Activated naive CD8-positive, alpha-beta T cell treated with anti-CD3 and anti-CD28 coated beads, Interleukin-2, amount 50 U/mL, for 16 hours (primary cell): ENCODE measurements around the gene POLR1G.

Experiments used
- DNase-seq: peaks from one replicate; pipeline ENCODE4 v3.0.0-alpha.2; 2020; ENCODE audit warnings: low read depth, low spot score

POLR1G gene, protein sequence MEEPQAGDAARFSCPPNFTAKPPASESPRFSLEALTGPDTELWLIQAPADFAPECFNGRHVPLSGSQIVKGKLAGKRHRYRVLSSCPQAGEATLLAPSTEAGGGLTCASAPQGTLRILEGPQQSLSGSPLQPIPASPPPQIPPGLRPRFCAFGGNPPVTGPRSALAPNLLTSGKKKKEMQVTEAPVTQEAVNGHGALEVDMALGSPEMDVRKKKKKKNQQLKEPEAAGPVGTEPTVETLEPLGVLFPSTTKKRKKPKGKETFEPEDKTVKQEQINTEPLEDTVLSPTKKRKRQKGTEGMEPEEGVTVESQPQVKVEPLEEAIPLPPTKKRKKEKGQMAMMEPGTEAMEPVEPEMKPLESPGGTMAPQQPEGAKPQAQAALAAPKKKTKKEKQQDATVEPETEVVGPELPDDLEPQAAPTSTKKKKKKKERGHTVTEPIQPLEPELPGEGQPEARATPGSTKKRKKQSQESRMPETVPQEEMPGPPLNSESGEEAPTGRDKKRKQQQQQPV

GRCh38 chr19:45406226-45407090, at the start of gene POLR1G:
Gene POLR1G (plus strand): TSS chr19:45406644. CDS start chr19:45406697, 53 bp downstream.
- peak; percentile 61 for DNase-seq

DNA sequence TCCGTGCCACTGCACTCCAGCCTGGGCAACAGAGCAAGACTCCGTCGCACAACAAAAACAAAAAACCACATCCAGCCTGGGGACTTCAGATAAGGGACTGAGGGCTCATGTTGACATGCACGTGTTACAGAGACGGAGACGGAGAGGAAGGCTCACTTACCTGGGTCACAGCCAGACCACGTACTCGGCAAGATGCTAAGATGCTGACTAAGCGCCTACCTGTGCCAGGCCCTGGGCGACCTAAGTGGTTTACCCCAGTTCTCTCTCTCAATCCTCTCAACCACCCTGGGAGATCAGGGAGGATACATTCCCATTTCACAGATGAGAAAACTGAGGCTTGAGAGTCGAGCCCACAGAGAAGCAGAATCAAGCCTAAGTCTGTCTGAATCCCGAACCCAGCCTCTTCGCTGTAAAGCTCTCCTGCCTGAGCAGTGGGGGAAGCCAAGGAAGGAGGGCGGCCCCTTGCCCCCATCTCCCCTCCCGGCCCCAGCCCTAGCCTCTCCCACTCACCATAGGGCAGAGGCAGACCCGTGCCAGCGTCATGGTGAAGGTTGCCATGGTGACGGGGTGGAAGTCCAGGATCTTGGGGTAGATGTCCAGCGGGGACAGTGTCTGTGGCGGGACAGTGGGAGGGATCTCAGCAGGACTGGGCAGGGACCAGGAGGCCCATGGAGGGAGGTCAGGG, 49.5 kb upstream of the POLR1G start:
- no peak for DNase-seq

DNA sequence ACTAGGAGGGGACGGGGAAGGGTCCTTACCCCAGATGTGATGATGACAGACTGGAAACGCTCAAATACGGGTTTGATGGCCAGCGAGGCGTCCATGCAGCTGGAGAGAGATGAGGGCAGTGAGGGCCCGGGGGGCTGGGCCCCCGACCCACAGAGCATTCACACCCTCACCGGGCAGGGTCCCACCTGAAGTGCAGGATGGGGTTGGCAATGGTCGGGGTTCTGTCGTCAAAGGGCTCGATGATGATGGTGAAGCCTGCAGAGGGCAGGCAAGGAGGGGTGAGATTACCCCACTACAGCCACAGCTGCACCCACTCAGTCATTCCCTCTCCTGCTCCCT, 49.0 kb upstream of the POLR1G start:
- DNase-seq = no peak

GRCh38 chr19:45358213-45358792, 48.1 kb upstream of the POLR1G start:
- no peak for DNase-seq

DNA sequence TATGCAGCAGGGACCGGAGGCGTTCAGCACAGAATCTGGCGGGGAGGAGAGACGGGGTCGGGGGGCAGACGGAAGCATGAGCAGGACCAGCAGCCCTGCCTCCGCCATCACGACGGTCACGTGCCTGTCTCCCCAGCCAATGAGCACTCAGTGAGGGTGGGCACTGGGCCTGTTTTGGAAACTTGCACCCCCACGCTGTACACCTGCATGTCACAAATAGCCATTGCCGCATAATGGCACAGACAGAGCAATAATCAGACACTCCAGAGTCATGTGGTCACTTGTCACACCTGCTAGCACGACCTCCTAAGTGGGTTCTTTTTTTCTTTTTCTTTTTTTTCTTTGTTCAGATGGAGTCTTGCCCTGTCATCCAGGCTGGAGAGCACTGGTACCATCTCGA, 44.8 kb upstream of the POLR1G start:
- no peak for DNase-seq

DNA sequence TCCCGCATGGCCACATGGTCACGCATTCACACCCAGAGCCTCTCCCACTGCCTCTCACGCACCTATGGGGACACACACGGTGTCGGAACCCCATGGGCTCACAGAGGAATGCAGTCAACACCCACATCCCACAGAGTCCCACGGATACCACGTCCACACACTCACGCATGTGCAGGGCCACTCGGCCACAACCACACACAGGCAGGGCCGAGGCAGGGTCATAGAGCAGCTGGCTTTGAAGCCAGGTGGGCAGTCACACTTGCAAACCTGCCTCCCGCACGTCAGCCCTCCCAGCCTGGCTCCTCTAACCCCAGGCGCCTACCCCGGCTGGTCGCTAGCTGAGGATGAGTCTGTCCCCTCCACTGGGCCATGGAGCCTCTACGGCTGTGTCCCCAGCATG, 44.2 kb upstream of the POLR1G start:
- no peak for DNase-seq

GRCh38 chr19:45363861-45364459, 42.5 kb upstream of the POLR1G start:
- DNase-seq = no peak

DNA sequence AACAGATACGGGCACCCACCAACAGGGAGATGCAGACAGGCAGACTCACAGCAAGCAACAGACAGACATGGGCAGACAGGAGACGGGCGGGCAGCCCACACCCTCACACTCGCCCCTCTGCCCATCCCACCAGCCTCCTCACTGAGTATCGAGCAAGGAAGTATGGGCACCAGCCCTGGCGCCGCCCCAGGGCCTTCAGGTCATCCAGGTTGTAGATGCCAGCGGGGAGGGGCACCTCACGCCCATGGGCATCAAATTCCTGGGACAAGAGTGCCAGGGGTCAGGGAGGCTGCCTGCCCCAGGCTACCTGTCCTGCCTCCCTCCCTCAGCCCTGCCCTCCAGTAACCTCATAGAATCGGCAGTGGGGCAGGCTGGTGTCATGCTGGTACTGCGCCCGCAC, 41.7 kb upstream of the POLR1G start:
- DNase-seq = no peak

DNA sequence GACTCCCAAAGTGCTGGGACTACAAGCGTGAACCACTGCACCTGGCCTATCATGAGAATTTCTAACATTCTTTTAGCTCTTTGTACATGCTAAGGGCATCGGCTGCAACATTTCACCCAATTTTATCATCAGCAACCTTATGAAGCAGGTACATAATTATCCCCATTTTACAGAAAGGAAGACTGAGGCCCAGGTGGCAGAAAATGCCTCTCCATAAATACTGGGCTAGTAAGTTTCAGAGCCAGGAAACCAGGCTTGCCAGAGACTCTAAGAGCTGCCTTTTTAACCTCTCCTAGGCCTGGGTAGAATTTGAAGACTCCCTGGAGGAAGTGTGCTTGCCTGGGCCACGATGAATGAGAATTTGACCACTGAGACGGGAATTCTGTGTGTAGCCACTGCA, 38.3 kb upstream of the POLR1G start:
- DNase-seq = no peak

DNA sequence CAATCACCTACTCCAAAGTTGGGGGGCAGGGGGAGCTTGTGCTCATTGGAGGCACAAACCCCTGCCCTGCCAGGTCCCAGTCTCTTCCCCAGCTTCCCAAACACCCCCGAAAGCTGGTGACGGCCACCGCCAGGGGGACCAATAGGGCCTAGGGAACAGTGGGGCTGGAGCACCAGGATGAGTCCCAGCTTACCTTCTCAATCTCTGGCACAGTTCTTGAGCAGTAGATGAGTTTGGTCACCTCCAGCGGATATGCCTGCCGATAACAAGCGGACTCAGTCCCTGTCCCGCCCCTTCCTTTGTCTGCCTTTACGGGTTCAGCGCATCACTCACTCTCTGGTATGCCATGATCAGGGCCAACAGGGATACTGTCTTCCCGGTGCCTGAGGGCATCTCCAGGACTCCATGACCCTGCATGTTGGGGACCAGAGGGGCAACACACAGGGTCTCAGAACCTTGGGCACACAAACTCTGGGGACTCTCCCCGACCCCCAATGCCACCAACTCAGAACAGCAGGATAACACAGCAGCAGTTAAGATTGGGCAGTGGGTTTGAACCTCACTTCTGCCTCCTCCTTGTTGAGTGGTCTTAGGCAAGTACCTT, 37.6 kb upstream of the POLR1G start:
- DNase-seq = no peak

- DNase-seq = peak; percentile 99
Measured at GRCh38 chr19:45370410-45371204, 35.8 kb upstream of the POLR1G start, which contains the start of gene ERCC2. Gene ERCC2 (minus strand): TSS chr19:45370573. CDS start chr19:45370540, 33 bp downstream.

DNA sequence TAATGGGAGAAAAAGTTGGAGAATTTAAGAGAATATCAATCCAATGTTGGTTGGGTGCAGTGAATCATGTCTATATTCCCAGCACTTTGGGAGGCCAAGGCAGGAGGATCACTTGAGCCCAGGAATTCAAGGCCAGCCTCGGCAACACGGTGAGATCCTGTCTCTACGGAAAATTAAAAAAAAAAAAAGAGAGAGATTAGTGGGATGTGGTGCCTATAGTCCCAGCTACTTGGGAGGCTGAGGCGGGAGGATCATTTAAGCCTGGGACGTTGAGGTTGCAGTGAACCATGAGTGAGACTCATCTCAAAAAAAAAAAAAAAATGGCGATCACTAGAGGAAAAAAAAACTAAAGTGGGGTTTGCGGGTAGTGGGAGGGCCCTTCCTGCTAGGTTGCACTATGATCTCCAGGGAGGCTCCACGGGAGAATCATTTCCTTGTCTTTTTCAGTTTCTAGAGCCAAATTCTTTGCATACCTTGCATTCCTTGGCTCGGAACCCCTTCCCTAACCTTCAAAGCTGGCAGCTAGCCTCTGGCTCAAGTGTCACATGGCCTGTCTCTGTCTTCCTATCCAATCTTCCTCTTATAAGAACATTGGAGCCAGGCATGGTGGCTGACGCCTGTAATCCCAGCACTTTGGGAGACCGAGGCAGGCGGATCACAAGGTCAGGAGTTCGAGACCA, 30.3 kb upstream of the POLR1G start:
- DNase-seq = no peak

DNA sequence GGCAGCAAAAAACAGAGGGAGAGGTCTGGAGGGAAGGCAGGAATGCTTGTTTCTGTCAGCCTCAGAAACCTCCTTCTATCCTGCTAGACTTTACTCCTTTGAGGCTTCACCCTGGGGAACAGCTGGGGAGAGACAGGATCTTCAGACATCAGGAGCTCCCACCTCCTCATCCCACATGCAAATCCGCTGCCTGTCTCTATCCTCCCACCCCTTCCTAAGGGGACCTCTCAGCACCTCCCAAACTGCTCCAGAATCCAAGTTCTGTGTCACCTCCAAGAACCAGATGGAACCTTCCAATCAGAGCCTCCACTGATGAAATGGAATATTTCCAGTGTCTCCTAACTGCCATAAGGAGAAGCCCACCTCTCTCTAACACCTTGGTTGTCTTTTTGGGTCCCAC, 26.3 kb upstream of the POLR1G start:
- DNase-seq = no peak

DNA sequence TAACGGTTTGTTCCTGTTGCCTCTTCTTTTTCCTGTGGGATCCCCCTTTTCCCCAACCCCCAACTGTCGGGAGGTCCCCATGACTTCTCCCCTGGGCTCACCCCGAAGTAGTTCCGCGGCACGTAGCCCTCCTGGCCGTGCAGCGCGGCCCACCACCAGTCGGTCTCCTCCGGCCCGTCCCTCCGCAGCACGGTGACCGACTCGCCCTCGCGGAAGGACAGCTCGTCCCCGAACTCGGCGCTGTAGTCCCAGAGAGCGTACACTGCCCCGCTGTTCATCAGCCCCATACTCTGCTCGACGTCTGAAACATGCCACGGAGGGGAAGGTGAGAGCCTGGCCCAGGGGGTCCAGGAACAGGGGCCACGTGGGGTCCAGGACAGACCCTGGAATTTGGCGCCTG, 24.0 kb upstream of the POLR1G start:
- no peak for DNase-seq

DNA sequence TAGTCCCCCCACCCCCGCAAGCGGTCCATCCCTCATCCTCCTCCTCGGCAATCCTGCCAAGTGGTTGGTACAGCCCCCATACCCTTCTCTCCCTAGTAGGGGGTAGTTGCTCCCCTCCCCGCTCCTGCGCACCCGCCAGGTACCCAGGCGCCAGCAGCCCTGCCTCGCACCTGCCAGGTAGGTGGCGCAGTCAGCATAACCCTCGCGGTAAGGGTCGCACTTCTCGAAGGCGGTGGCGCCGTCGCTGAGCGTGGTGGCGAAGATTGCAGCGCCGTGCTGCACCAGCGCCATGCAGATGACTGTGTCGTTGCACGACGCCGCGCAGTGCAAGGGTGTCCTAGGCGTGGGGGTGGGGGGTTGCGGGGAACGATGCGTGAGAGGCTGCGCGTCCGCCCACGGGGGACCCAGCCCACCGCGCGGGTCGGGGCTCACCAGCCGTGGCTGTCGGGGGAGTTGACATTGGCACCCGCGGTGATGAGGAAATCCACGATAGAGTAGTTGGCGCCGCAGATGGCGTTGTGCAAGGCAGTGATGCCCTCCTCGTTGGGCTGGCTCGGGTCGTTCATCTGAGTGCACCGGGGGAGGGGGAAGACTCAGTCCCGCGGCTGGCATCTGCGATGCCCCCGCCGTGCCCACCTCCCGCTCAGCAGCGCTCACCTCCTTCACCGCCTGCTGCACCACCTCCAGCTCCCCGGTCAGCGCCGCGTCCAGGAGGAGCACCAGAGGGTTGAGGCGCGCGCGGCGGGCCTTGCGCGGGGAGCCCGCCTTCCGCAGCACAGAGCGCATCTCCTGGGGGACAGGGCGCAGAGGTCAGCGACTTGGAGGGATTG, 20.8 kb upstream of the POLR1G start:
- DNase-seq = no peak

GRCh38 chr19:45391346-45391745, 15.1 kb upstream of the POLR1G start:
- no peak for DNase-seq

GRCh38 chr19:45391871-45392665, 14.4 kb upstream of the POLR1G start:
- no peak for DNase-seq
